ENCODE data around the gene EXPH5.

EXPH5 gene

DNA sequence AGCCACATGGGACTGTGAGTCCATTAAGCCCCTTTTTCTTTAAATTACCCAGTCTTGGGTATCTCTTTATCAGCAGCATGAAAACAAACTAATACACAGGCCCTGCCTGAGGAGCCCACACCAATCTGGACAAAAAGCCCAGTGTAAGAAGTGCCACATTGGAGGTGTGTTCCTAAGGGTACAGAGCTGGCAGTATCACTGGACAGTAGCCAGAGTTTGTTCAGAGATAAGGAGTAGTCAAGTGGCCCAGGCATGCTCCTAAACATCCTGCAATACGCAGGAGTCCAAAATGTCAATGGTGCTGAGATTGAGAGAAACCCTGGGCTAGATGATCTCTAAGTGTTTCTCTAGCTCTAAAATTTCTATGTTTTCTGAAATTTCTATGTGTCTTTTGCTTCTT lies 68.4 kb downstream of the EXPH5 start:
- no peak for DNase-seq (ENCODE audit: low read depth in 2 of 2, low spot score in 1 of 2)

DNA sequence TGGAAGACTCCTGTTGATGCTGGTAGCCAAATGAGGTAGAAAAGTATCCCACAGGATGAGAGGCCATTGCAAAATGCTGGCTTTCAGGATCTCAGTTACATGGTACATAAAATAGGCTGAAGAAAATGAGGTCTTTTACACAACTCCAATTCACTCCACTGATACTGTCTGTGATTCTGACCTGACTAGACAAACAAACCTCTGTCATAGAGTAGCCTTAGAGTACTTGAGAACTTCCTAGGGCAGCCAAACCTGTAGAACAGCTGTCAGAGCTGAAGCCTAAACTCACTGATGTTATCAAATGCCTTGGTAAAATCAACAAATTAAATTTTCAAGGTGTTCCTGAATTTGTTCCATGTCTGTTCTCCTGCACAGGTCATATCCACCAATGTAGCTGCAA lies 69.1 kb downstream of the EXPH5 start:
- no peak for DNase-seq (ENCODE audit: low read depth in 2 of 2, low spot score in 1 of 2)

DNA sequence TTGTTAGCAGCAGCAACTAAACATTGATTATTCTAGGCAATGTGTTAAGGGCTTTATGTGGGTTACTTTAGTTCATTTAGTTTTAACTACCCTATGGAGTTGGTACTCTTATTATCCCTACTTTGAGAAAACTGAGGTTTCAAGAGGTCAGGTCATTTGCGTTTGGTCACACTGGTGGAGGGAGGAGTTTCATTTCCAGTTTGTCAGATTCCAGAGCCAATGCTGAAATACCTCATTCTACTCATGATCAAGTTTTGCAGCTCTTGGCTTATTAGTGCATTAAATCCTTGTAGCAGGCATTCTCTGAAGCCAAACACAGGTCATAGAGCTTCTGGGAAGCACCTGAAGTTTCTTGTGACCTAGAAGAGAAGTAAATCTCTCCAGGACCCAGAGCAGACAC lies 71.2 kb downstream of the EXPH5 start:
- no peak for DNase-seq (ENCODE audit: low read depth in 2 of 2, low spot score in 1 of 2)

DNA sequence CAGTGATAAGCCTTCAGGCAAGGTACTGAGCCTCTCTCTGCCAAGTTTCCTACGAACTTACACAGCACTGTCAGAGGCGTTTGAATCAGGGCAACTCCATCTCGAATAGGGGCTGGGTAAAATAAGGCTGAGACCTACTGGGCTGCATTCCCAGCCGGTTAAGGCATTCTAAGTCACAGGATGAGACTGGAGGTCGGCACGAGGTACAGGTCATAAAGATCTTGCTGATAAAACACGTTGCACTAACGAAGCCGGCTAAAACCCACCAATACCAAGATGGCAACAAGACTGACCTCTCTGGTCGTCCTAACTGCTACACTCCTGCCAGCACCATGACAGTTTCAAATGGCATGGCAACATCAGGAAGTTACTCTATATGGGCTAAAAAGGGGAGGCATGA lies 75.0 kb downstream of the EXPH5 start:
- no peak for DNase-seq (ENCODE audit: low read depth in 2 of 2, low spot score in 1 of 2)

DNA sequence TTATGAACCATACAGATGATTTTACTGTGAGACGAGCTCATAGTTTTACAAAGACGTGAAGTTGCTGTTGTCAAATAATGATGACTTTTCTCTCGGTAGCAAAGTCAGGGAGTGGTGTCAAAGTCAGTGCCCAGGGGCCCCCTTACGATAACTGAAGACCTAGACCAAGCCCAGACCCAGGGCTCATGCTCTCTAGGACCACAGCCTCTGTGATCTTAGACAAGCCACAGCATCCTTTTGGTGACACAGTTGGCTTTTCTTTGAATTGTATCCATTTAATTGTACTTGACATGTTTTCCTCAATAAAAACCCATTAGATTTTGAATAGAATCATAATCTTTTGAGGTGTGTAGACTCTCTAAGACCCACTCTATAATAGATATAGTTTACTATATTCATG lies 77.4 kb downstream of the EXPH5 start:
- no peak for DNase-seq (ENCODE audit: low read depth in 2 of 2, low spot score in 1 of 2)

DNA sequence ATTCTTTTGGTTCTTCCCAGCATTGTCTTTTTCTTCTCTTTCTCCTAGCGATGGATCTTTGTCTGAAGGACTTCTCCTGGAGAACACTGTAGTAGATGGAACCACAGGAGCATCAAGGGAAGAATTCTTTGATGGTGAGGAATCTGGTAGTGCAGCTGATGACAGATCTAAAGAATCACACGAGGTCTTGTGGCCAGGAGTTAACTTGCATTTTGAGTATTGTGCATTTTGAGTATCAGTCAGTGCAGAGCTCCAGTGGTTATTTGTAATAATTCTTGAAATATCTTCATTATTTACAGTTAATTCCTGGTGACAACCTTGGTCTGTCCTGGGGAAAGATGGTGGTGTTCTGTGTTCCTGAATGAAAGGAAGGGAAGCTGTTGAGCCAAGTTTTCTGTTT lies 80.9 kb downstream of the EXPH5 start:
- no peak for DNase-seq (ENCODE audit: low read depth in 2 of 2, low spot score in 1 of 2)

DNA sequence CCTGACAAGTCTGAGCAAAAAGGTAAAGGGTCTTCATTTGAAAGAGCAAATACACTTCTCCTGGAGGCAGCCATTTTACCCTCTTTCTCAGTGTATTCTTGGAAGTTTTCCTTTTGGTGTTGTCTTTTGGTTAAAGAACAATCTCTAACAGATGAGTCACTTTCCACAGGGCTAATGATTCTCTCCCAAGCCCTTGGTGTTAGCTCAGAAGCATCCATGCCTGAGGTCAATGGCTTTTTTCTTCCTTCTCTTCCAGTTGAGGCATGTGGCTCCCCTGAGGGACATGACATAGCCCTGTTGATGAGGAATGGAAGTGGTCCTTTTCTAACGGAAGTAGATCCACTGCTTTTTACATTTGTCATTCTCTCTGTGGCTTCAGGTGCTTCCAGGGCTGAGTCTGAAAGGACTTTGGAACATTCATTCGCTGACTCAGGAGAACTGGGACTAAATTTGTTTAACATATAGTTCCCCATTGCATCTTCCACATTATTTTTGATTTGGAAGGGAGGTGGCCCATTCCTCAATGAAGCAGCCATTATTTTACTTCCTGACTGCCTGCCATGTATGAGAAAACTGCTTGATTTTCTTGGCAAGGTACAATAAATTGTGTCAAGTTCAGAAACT lies 81.6 kb downstream of the EXPH5 start:
- DNase-seq (ENCODE audit: low read depth in 2 of 2, low spot score in 1 of 2), result no peak

DNA sequence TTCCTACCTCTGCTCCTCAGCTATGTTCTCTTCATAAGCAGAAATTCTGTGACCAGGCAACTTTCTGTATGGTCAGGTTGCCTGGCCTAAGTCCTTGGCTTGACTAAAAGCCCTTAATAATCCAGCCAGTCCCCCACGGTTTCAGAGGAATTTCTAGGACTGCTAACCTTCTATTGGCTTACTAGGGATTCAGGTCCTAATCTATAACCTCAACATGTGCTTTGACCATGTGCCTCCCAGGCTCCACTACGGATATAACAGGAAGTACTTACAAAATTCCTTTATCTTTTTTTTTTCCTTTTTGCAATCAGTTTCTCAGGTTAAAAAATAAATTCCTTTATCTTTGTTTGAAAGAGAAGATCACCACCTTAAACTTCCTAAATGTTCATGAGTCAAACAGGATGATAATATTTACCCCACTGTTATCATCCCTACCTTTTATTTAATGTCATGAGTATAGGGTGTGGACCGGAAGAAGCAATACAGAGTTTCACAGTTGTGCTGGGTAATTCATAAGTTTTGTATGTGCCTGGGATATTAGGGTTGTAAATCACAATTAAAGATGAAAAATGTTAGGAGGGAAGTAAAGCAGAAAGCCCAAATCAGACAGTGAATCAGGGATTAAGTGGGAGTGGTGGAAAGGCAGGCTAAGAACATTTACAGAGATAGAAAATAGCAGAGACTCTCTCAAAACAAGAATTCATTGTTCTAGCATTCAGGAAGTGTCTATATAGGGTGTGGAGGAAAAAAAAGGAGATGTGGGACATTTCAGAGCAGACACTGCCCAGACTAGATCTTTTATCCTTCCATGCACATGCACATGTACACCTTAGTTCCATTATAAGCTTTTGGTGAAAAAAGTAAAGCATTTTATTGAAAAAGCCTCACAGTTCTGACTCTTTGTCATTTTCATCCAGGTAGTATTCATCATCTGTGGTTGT lies 84.6 kb downstream of the EXPH5 start:
- no peak for DNase-seq (ENCODE audit: low read depth in 2 of 2, low spot score in 1 of 2)

DNA sequence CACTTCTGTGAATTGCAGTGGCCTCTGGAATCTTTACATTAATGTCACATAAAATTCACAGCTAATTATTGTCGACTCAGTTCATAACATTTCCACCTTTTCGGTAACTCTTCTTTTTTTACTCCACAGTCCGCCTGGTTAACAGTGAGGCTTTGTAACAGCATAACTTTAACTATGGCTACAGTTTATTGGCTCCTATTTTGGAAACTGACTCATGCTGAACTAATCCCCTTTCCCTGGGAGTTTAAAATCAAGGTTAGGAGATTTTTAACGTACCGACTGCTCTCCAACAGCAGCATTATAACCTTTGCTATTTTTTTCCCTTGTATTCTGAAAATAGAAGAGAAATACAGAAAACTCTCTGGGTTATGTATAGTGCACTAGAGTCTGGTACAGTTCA lies 92.2 kb downstream of the EXPH5 start:
- no peak for DNase-seq (ENCODE audit: low read depth in 2 of 2, low spot score in 1 of 2)

DNA sequence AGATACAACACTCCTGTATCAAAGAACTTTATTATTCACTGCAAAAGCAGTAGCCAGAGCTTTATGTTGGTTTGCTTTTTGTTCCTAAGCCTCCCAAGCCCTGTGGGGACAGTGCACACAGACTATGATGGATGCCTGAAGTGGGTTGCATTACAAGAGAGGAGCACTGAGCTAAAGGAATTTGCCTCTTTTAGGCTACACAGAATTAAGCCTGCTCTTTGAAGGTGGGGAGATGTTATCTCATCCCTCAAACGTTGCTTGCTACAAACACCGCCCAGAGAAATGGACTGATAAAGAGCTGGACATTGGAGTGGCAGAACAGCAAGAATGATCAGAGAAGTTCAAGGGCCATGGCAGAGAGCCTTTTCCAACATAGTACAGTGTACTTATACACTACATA lies 92.8 kb downstream of the EXPH5 start:
- no peak for DNase-seq (ENCODE audit: low read depth in 2 of 2, low spot score in 1 of 2)

DNA sequence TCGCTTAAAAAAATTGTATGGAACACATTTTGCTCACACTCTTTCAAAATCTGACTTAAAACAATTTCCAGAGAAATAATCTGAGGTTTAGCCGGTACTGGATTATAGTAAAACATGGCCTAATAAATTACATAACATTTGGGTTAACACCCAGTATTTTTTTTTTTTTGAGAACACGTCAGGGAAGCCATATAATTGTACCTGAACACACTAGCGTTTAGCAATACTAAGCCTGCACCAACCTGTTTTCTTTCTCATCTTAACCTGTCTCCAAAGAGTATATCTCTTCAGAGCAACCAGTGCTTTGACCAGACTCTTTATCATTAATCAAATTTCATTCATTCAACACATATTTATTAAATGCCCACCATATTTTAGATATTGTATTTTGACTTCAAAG lies 93.4 kb downstream of the EXPH5 start:
- DNase-seq (ENCODE audit: low read depth in 2 of 2, low spot score in 1 of 2), result no peak

DNA sequence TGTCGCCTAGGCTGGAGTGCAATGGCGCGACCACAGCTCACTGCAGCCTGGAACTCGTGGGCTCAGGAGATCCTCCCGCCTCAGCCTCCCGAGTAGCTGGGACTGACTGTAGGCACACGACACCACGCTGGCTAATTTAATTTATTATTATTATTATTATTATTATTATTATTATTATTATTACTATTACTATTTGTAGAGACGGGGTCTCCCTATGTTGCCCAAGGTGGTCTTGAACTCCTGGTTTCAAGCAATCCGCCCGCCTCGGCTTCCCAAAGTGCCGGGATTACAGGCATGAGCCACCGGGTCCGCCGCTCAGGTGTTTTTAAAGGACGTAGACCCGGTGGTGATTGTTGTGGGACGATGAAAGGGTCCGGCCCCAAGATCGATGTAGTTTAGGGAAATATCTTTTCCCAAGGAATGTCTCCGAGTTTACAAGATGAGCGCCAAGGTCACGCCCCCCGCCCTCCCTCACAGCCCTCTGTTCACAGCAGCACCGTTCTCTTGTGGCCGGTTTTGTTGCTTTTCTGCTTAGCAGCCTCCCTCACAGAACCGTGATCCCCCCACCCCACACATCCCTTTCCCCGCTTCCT lies 94.7 kb downstream of the EXPH5 start:
- no peak for DNase-seq (ENCODE audit: low read depth in 2 of 2, low spot score in 1 of 2)

DNA sequence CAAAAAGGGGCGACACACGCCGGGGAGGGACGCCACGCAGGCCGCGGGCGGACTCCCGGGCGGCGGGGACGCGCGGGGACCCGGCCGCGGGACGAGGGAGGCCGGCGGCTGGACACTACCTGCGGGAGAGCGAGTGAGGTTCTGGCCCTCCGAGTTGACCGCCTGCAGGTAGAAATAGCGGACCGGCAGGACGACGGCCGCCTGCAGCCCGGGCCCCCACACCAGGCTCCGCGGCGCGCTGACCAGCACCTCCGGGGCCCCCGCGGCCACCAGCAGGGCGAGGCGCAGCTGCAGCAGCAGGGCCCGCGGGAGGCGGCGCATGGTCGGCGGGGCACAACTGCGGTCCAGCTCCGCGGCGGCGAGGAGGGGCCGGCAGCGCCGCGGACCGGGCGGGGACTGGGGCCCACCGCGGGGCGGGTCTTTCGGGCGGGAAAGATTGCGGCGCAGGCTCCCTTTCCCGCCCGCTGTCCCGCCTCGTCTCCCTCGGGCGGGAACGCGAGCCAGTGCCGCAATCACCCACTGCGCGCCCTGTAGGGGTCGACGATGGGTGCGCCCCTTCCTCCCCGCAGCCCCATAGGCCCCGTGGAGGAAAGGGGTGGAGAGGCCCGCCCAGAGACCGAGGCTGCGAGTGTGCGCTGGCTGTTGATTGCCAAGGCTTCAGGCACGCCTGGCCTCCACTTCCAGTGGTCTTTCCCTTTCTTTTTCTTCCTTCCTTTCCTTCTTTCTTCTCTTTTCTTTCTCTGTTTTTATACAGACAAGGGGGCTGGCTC lies 95.3 kb downstream of the EXPH5 start, which contains the start of gene POGLUT3:
POGLUT3 (minus strand) TSS at position 339 of the 770 bp plus-strand sequence; CDS start at position 321, 18 bp downstream.
- peak in 1 of 2 donors; percentile 11 for DNase-seq (ENCODE audit: low read depth in 2 of 2, low spot score in 1 of 2)

DNA sequence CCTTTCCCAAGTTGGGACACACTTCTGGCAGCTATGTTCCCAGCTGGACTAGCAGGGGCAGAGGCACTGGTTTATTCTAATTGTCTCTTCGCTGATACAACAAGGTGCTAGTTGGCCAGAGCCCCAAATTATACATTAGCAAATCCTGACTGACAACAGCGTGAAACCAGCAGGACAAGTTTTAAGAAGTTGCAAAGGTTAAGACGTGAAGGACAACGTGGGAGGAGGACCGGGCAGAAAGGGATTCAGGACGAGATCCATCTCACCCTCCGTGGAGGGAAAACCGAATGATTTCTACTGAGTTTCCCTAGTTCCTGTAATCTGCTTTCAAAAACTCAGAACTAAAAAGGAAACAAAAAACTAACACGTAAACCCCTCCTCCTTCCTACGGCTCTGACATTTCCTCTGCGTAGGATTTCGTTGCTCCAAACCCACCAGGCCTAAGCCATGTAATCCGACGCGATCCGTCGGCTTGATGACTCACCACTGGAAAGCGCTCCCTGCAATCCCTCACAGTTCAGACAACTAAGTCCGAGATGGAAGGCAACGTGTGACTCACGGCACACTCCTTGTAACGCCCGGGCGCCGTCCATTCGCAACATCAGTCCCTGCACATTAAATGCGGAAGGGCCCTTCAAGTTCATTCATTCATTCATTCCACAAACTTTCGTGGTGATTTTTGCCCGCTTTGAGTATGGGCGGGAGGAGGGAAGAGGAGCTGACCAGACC lies 96.1 kb downstream of the EXPH5 start:
- DNase-seq (ENCODE audit: low read depth in 2 of 2, low spot score in 1 of 2), result peak; percentile 19 to 38

DNA sequence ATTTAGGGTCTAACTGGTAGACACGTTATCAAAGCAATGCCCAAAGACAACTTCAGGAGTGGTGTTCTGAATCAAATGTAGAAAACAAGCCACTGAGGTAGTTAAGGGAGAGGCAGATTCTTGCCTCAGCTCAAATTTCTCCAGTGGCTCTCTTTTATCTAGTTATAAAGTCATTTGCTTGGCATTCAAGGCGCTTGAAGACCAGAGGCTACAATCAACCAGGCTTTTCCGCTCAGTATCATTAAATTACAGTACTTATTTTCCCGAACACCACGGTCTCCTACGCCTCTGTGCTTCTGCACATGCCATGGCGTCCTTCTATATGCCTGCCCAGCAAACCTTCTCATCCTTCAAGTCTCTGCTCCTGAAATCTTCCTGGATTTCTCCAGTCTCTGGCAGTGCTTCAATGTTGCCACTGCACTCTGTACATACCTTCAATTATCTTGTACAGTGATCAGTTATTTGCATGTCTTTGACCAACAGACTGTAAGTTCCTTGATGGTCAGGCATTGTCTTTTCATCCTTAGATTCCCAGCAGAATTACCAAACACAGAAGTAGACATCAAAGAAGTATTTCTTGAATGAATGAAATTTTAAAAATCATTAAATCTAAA lies 96.8 kb downstream of the EXPH5 start:
- no peak for DNase-seq (ENCODE audit: low read depth in 2 of 2, low spot score in 1 of 2)

DNA sequence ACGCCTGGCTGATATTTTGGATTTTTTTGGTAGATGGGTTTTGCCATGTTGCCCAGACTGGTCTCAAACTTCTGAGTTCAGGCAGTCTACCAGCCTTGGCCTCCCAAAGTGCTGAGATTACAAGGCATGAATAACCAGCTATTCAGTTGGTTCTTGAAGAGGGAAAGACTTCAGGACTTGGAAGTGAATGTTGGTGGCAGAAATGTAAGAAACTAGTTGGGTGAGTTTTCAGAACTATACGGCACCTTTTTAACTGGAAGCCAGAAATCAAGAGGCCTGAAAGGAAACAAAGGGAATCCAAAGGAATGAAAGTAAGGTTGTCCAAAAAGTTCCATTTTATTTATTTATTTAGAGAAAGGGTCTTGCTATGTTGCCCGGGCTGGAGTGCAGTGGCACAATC lies 98.2 kb downstream of the EXPH5 start:
- no peak for DNase-seq (ENCODE audit: low read depth in 2 of 2, low spot score in 1 of 2)

DNA sequence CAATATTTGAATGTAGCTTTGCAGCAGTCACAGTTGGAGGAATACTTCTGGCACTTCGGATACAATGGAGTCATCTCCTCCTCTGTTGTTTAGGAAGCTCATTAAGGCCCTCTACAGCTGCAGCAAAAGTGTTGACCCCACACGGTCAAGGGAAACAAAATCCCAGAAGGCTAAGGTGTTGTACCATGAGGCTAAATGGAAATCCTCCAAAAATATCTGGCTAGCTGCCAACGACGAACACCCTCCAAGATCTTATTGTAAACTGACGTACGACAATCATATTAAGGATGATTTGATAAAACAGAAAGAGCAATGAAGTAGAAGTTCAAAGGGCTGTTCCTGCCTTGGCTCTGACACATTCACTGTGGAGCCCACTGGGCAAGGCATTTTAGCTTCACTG lies 99.4 kb downstream of the EXPH5 start:
- DNase-seq (ENCODE audit: low read depth in 2 of 2, low spot score in 1 of 2), result no peak

DNA sequence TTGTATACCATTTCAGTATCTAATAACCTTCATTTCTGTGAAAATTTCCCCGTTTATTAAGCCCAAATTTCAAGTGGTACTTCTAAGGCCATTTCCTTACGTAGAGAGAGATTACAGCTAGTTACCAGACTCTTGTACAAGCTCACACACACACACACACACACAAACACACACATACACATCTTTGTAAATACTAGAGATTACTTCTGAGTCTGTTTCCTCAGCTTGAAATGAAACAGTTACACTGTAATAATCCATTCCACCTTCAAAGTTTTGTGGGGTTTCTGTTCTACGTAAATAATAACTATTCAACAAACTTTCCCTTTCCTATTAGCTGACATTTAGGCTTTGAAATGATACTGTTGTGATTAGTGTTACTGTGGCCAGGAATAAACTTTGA lies 101.6 kb downstream of the EXPH5 start:
- DNase-seq (ENCODE audit: low read depth in 2 of 2, low spot score in 1 of 2), result no peak

DNA sequence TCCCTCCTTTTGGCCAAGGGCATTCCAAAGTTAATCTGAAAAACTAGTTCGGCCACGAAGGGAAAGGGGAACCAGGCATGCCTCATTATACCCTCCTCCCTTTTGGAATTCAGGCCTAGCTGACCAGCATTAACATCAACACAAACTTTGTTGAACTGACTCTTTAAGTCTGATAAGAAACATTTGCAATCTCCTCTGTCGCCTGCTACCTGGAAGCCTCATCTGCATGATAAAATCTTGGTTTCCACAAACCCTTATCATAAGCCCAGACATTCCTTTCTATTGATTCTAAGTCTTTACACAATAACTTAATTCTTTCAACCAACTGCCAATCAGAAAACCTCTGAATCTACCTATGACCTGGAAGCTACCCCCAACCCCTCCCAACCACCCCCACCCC lies 106.7 kb downstream of the EXPH5 start:
- DNase-seq (ENCODE audit: low read depth in 2 of 2, low spot score in 1 of 2), result no peak

DNA sequence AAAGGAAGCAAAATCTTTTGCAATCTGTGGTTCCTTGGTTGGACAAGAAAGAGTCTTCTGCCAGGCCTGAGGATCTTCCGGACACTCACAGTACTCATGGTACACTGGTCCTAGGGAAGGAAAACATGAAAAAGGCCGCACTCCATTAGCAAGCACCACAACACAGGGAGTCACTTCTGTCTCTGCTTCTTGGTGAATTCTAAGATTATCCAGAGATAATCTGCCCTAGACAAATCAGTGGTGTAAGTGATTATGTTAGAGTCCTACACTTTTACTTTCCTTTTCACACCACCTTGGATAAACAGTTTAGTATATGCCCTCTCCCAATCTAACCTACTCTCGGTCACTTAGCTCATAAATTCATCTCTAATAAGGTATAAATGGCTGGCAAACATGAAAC lies 107.2 kb downstream of the EXPH5 start:
- no peak for DNase-seq (ENCODE audit: low read depth in 2 of 2, low spot score in 1 of 2)

Data from stimulated activated CD8-positive, alpha-beta memory T cell treated with anti-CD3 and anti-CD28 coated beads, Interleukin-4, amount 100 ng/mL, for 4 hours (primary cell).